Chondrocyte (in vitro differentiated cells): Measurements from ENCODE around the gene SARS2. TPM values are rescaled to one million over a fixed set of nuclear protein-coding genes. Genes with fewer than 3 reads are reported as not detected.

Experiments used
- DNase-seq: peaks from one replicate; pipeline ENCODE4 v3.0.0; 2021; ENCODE audit warnings: mixed read lengths, low spot score
- H3K27ac Mint-ChIP-seq: one replicate; pipeline ENCODE4 v1.8.0; 2021; ENCODE audit warnings: mild to moderate bottlenecking, moderate library complexity, mixed read lengths; ENCODE audit not compliant: unreplicated experiment
- H3K27me3 Mint-ChIP-seq: 2 replicates; pipeline ENCODE4 v1.8.0; 2021; ENCODE audit warnings: low read depth, mixed read lengths
- H3K36me3 Mint-ChIP-seq: 2 replicates; pipeline ENCODE4 v1.8.0; 2021; ENCODE audit warnings: low read depth, mixed read lengths
- H3K4me1 Mint-ChIP-seq: 2 replicates; pipeline ENCODE4 v1.8.0; 2021; ENCODE audit warnings: low read depth, mild to moderate bottlenecking, mixed read lengths
- H3K4me3 Mint-ChIP-seq: one replicate; pipeline ENCODE4 v1.8.0; 2021; ENCODE audit warnings: mild to moderate bottlenecking, moderate library complexity, mixed read lengths; ENCODE audit not compliant: unreplicated experiment
- H3K9me3 Mint-ChIP-seq: 2 replicates; pipeline ENCODE4 v1.8.0; 2021; ENCODE audit warnings: low read depth, mixed read lengths
- CTCF ChIP-seq: fragments of 200-600 bp; sonication (generic); IDR thresholded peaks from 2 replicates; pipeline ENCODE4 v1.5.0; 2021; ENCODE audit warnings: antibody characterized with exemption, mild to moderate bottlenecking, moderate library complexity
- total RNA-seq: library from RNA; stranded (reverse); gene quantifications from 3 replicates; pipeline ENCODE4 v1.2.1, GENCODE V29; 2021

SARS2 gene
- total RNA-seq, 1 donor from 2014 or later: 15.6 TPM

- H3K27me3 Mint-ChIP-seq: no peaks in the 10 kb centered on the region
- no peak for TF ChIP-seq CTCF
- no peak for DNase-seq
- H3K4me3 Mint-ChIP-seq: no peak overlapping the region
- H3K9me3 Mint-ChIP-seq: no peaks in the 10 kb centered on the region
- H3K27ac Mint-ChIP-seq: no peak overlapping the region
- no peaks in the 10 kb centered on the region for H3K36me3 Mint-ChIP-seq
- peaks cover 9% of the 10 kb centered on the region for H3K4me1 Mint-ChIP-seq
Measured at GRCh38 chr19:38868551-38868950, 62.0 kb downstream of the SARS2 start.

DNA sequence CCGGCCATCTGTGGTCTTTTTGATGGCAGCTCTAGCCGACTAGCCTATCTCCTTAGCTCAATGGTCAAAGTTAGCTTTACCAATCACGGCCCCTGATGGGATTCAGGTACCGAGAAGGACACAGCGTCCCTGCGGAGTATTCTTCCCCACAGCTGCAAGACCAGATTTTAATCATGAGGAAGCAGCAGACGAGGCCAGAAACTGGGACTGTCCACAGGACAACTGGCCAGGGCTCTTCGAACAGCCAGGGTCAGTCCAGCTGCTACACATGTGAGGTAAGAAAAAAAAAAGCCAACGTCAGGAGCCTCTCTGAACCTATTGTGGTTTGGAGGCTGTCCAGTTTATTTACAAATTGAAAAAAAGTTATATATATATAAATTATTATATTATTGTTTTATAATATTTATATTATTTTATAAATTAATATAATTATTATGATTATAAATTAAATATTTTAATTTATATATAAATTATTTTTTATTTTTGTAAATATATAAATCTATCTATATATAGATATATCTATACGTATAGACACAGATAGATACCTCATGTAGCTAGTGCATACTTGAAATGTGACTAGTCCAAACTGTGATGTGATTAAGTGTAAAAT lies 63.3 kb downstream of the SARS2 start:
- H3K27me3 Mint-ChIP-seq: no peaks in the 10 kb centered on the region
- no peak for TF ChIP-seq CTCF
- H3K27ac Mint-ChIP-seq: no peak overlapping the region
- no peak overlapping the region for H3K4me3 Mint-ChIP-seq
- H3K9me3 Mint-ChIP-seq: no peaks in the 10 kb centered on the region
- peaks cover 9% of the 10 kb centered on the region for H3K4me1 Mint-ChIP-seq
- DNase-seq: no peak
- no peaks in the 10 kb centered on the region for H3K36me3 Mint-ChIP-seq

Other genes with a start within 250 kb of the SARS2 start
- 0.40 to 0.44 TPM (median 0.44 TPM) in 3 replicates for gene CAPN12, start 186.3 kb downstream of the SARS2 start, total RNA-seq
- gene LGALS7, start 157.2 kb downstream of the SARS2 start, total RNA-seq: not detected in 3 replicates
- not detected in 3 replicates for gene LGALS7B, start 141.6 kb downstream of the SARS2 start, total RNA-seq
- gene LGALS4, start 117.8 kb downstream of the SARS2 start, total RNA-seq: 0.75 TPM in 1 of 3 replicates, not detected in the others
- 94.9 to 112 TPM (median 94.9 TPM) in 3 replicates for gene ECH1, start 99.0 kb downstream of the SARS2 start, total RNA-seq
- gene HNRNPL, start 80.8 kb downstream of the SARS2 start, total RNA-seq: 214 to 255 TPM (median 222 TPM) in 3 replicates
- 0.65 to 0.92 TPM (median 0.92 TPM) in 3 replicates for gene RINL, start 52.5 kb downstream of the SARS2 start, total RNA-seq
- gene SIRT2, start 31.1 kb downstream of the SARS2 start, total RNA-seq: 54.0 to 57.1 TPM (median 54.2 TPM) in 3 replicates
- gene NFKBIB, start 30.8 kb downstream of the SARS2 start, total RNA-seq: 15.3 to 17.3 TPM (median 15.8 TPM) in 3 replicates
- gene CCER2, start 18.6 kb downstream of the SARS2 start, total RNA-seq: 0.69 TPM in 1 of 3 replicates, not detected in the others
- gene MRPS12, start 181 bp upstream of the SARS2 start, total RNA-seq: 23.1 to 34.0 TPM (median 27.7 TPM) in 3 replicates
- gene FBXO17, start 45.0 kb upstream of the SARS2 start, total RNA-seq: 40.2 to 44.9 TPM (median 40.6 TPM) in 3 replicates
- gene FBXO27, start 101.8 kb upstream of the SARS2 start, total RNA-seq: 4.6 to 7.4 TPM (median 6.7 TPM) in 3 replicates
- not detected in 3 replicates for gene ACP7, start 153.6 kb upstream of the SARS2 start, total RNA-seq
- gene PAK4, start 195.0 kb upstream of the SARS2 start, total RNA-seq: 12.3 to 16.7 TPM (median 14.4 TPM) in 3 replicates